Keratinocyte (primary cell): Measurements from ENCODE around the gene RRAS2. TPM values are rescaled to one million over a fixed set of nuclear protein-coding genes. Genes with fewer than 3 reads are reported as not detected.

Experiments used
- DNase-seq: peaks from one replicate; pipeline ENCODE4 v3.0.0-alpha.2; 2011; ENCODE audit warnings: low read depth, missing footprints, low spot score
- FAIRE-seq: peaks from 2 replicates; lab custom pipeline; 2011; peaks lifted over from hg19 to GRCh38; lab: Jason Lieb, UNC
- H2AFZ ChIP-seq: 2 replicates; pipeline ENCODE4 v1.6.0; 2012; ENCODE audit warnings: low read length, control low read depth, inconsistent platforms; ENCODE audit not compliant: control insufficient read depth
- H3K27ac ChIP-seq: 2 replicates; pipeline ENCODE4 v1.5.1; 2011; ENCODE audit warnings: low read length; ENCODE audit not compliant: control insufficient read depth, insufficient read depth
- H3K27me3 ChIP-seq: 3 replicates; pipeline ENCODE4 v1.6.0; 2011; ENCODE audit warnings: low read length; ENCODE audit not compliant: control insufficient read depth, insufficient read depth; ENCODE audit errors: extremely low read depth
- H3K36me3 ChIP-seq, 2 experiments: 2 replicates in 1 of 2; 3 replicates in 1 of 2; pipeline ENCODE4 v1.5.1; 2011; ENCODE audit warnings: low read length in 2 of 2, mild to moderate bottlenecking in 1 of 2; ENCODE audit not compliant: control insufficient read depth in 2 of 2, insufficient read depth in 2 of 2; ENCODE audit errors: extremely low read depth in 1 of 2
- H3K4me1 ChIP-seq: 3 replicates; pipeline ENCODE4 v1.5.1; 2011; ENCODE audit warnings: low read length; ENCODE audit not compliant: control insufficient read depth, insufficient read depth; ENCODE audit errors: extremely low read depth
- H3K4me2 ChIP-seq: 3 replicates; pipeline ENCODE4 v1.6.0; 2011; ENCODE audit warnings: low read depth, low read length; ENCODE audit not compliant: control insufficient read depth, insufficient read depth; ENCODE audit errors: extremely low read depth
- H3K4me3 ChIP-seq, 3 experiments: fragments of 200-600 bp in 1 of 3; sonication (generic) in 1 of 3; 2 replicates in 2 of 3; 3 replicates in 1 of 3; pipeline ENCODE4 v1.5.1; 2011 to 2016; ENCODE audit warnings: low read length in 3 of 3, mild to moderate bottlenecking in 3 of 3, control low read depth in 2 of 3, inconsistent platforms in 1 of 3, low read depth in 1 of 3, mixed read lengths in 1 of 3, mixed run types in 1 of 3, moderate library complexity in 1 of 3; ENCODE audit not compliant: control insufficient read depth in 2 of 3, insufficient read depth in 2 of 3; ENCODE audit errors: extremely low read depth in 1 of 3
- H3K79me2 ChIP-seq: 2 replicates; pipeline ENCODE4 v1.6.0; 2012; ENCODE audit warnings: low read length; ENCODE audit not compliant: control insufficient read depth, insufficient read depth
- H3K9ac ChIP-seq: 3 replicates; pipeline ENCODE4 v1.6.0; 2011; ENCODE audit warnings: low read length; ENCODE audit not compliant: control insufficient read depth, insufficient read depth; ENCODE audit errors: extremely low read depth
- H3K9me1 ChIP-seq: 3 replicates; pipeline ENCODE4 v1.6.0; 2011; ENCODE audit warnings: low read length; ENCODE audit not compliant: control insufficient read depth, insufficient read depth; ENCODE audit errors: extremely low read depth
- H3K9me3 ChIP-seq: 2 replicates; pipeline ENCODE4 v1.5.1; 2012; ENCODE audit warnings: low read depth, low read length; ENCODE audit not compliant: control insufficient read depth
- H4K20me1 ChIP-seq: 3 replicates; pipeline ENCODE4 v1.6.0; 2011; ENCODE audit warnings: low read length; ENCODE audit not compliant: control insufficient read depth, insufficient read depth; ENCODE audit errors: extremely low read depth
- CTCF ChIP-seq, 3 experiments: IDR thresholded peaks in 1 of 3; conservative IDR thresholded peaks in 1 of 3; optimal IDR thresholded peaks in 1 of 3; 2 replicates in 2 of 3; 3 replicates in 1 of 3; pipeline versions ENCODE3 to v1.5.1; 2011; ENCODE audit warnings: low read length in 3 of 3, mild to moderate bottlenecking in 3 of 3, moderate library complexity in 2 of 3, control low read depth in 1 of 3, inconsistent platforms in 1 of 3; ENCODE audit not compliant: insufficient read depth in 2 of 3; ENCODE audit errors: extremely low read depth in 1 of 3
- EZH2 ChIP-seq: IDR thresholded peaks from one replicate; pipeline ENCODE4 v1.6.1; 2012; ENCODE audit warnings: inconsistent platforms, mild to moderate bottlenecking, low read length, moderate library complexity
- dilution Hi-C: fragments of 300-500 bp; cut with MboI; formaldehyde crosslinking; loops from one replicate; pipeline ENCODE4 v1.7.0; 2020; ENCODE audit warnings: low sequenced_read_pairs; ENCODE audit not compliant: extremely low pct_ligation_motif_present
- polyA plus RNA-seq, 5 experiments: library from polyadenylated mRNA; depleted of rRNA in 3 of 5; stranded (reverse) in 3 of 5; stranded (forward) in 1 of 5; unstranded in 1 of 5; fragments of >200 nt; gene quantifications; 1 replicate in 1 of 5; 2 replicates in 3 of 5; 3 replicates in 1 of 5; pipeline versions ENCODE4 v1.2.1 to v1.2.3, GENCODE V29; 2011 to 2012; ENCODE audit warnings: missing spikeins in 2 of 5, low read depth in 1 of 5, low replicate concordance in 1 of 5

Gene RRAS2
- polyA plus RNA-seq, 1 donor (not counting 4 experiments of a cell fraction or from before 2014, with no cell fraction given): 99.3 TPM

- no peak for FAIRE-seq
- peaks cover 3% of the 10 kb centered on the region for H4K20me1 ChIP-seq
- dilution Hi-C loops: no loop called here
These were observed 59.1 kb downstream of the RRAS2 start for GRCh38 chr11:14299921-14300320.

GRCh38 chr11:14290422-14290821 lies 68.6 kb downstream of the RRAS2 start:
- no peaks in the 10 kb centered on the region for H3K79me2 ChIP-seq
- H3K27ac ChIP-seq: no peak overlapping the region
- peaks cover 0 to 18% of the 10 kb centered on the region in 2 experiments for H3K36me3 ChIP-seq
- no peak for TF ChIP-seq CTCF (optimal IDR thresholded peaks at IDR 0.05 in 1 of 3, IDR thresholded peaks at IDR 0.05 in 1 of 3, conservative IDR thresholded peaks at IDR 0.05 in 1 of 3; ENCODE audit: extremely low read depth in 1 of 3, insufficient read depth in 2 of 3, low read length in 3 of 3)
- no peak for TF ChIP-seq EZH2
- DNase-seq: no peak
- H4K20me1 ChIP-seq: no peaks in the 10 kb centered on the region
- no peaks in the 10 kb centered on the region for H3K9me3 ChIP-seq
- dilution Hi-C loops: no loop called here
- H3K4me1 ChIP-seq: no peaks in the 10 kb centered on the region
- H3K4me3 ChIP-seq: no peak overlapping the region
- H3K9me1 ChIP-seq: no peaks in the 10 kb centered on the region
- H3K4me2 ChIP-seq: no peak overlapping the region
- no peaks in the 10 kb centered on the region for H3K27me3 ChIP-seq
- FAIRE-seq: no peak
- no peak overlapping the region for H2AFZ ChIP-seq
- no peak overlapping the region for H3K9ac ChIP-seq

More at GRCh38 chr11:14299921-14300320, 59.1 kb downstream of the RRAS2 start:
- Histone ChIP-seq H3K36me3 (no peaks in the 10 kb centered on the region), H3K9me1 (peaks cover 2% of the 10 kb centered on the region), H3K27me3 (no peaks in the 10 kb centered on the region), H3K4me1 (peaks cover 15% of the 10 kb centered on the region), H3K4me2 (no peak overlapping the region), H3K79me2 (peaks cover 87% of the 10 kb centered on the region), H3K27ac (no peak overlapping the region), H3K9ac (no peak overlapping the region), H3K9me3 (no peaks in the 10 kb centered on the region), H2AFZ (no peak overlapping the region), H3K4me3 (no peak overlapping the region)
- no peak for DNase-seq
- TF ChIP-seq EZH2: no peak
- TF ChIP-seq CTCF (optimal IDR thresholded peaks at IDR 0.05 in 1 of 3, IDR thresholded peaks at IDR 0.05 in 1 of 3, conservative IDR thresholded peaks at IDR 0.05 in 1 of 3; ENCODE audit: extremely low read depth in 1 of 3, insufficient read depth in 2 of 3, low read length in 3 of 3): no peak
